HG03432 (cell line): ENCODE results near the gene CACNB4.

Source experiments
- ATAC-seq: cut with Tn5 transposase; IDR thresholded peaks from one replicate; pipeline ENCODE4 v1.9.1; 2021; ENCODE audit warnings: mild to moderate bottlenecking, moderate library complexity; ENCODE audit not compliant: unreplicated experiment

CACNB4 gene

DNA sequence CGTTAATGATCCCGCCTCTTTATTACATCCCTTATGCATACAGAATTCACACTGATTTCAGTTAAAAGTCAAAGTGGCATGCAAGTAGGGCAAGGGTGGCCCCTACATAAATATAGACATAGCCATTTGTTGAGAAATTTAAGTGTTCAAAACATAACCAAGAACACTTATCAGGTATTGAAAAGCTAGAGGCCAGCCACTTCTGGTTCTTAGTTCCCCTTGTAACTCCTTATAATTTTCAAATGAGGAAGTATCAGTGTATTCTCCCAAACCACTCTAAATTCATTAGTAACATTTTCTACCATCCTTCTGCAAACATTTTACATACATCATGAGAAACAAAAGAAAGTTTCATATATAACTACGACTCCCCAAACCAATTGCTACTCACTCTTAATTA is 264.9 kb downstream of the CACNB4 start:
- ATAC-seq = peak; percentile 80

DNA sequence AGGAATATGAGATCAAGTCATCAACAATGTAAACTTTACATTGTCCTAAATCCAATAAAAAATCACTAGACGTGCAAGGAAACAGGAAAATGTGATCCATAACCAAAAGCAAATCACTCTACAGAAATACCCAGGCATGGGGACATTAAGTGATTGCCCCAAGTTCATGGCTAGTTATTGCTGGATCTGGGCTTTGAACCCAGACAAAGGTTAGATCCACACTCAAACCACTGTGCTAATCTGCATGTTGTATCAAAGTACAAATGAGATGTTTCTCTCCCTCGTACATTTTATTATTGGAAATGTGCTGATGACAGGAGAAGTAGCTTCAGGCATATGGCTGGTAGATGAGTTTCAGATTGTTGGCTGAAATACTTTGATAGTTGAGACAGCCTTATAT is 267.9 kb downstream of the CACNB4 start:
- ATAC-seq = no peak

DNA sequence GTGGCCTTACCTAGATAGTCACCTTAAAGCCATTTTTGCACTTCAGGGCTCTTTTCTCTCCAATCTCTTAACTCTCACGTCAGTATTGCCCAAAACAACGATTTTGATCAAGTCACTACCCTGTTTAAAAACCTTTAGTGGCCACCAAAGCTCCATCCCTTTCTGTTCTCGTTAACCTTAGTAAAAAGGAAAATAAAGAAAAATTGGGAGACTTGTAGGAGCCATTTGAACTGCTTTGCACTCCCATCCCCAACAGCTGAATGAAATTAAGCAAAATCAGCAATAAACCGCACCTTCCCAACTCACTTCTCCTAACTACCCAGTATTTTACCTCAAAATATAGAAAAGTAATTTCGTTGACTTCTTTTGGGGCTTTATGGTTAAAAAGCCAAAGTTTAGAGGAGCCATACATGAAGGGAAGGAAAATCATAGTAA is 269.9 kb downstream of the CACNB4 start:
- no peak for ATAC-seq

DNA sequence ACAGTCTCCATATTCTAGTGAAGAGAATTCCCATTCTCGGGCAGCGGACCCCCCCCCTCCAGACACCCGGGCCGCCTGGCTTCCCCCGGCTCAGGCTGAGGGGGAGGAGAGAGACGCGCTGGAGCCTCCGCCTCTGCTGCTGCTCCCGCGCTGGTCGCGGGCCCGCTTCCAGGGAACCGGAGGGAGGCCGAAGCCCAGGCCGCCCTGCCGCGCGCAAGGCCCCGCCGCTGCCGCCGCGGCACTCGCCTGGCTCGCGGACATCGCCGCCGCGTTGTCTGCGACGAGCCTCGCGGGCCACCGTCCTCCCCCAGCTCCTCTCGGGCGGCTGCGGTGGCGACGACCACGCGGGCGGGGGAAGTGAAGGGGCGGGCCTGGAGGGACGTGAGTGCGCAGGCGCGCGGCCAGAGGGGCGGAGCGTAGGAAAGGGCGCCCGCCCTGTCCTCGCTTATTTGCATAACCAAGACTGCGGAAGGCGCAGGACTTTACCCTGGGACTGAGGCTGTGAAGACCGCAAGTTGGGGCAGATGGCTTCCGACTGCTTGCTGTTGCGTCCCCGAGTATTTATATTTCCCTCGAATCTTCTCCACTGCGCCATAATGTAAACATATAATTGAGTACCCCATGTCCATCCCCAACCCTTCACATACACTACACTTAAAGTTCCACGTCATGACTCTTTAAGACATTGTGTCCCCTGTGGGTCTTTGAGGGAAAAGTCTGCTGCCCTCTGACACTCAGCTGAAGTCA is 270.5 kb downstream of the CACNB4 start, which contains the start of gene ARL5A:
Gene ARL5A, minus strand, starts transcription at position 279 of the 747 bp plus-strand sequence. Its CDS starts 245 bp downstream, at position 34.
- peak; percentile 93 for ATAC-seq

DNA sequence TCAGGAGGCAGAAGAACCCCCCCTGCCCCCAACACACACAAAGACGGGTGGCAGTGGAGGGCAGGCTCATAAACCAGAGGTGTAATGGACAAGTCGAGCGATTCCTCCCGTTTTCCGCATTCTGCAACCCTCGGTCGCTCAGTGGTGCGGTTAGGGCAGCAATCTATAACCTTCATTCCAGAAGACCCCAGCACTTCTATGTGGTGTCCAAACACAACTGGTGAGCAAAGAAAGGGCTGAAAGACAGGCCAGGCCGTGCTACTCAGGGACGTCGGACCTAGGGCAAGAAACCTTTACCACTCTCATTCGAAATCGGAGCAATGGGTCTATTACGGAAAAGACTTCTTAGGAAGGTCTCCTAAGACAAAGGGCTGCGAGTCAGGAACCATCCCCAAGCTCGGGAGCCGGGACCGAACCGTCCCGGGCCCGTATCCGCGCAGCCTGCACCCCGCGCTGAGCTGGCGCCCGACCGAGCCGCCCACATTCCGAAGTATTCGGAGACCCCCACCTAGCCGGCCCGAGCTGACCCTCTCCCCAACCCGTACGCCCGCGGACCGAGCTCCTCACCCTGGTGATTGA is 271.2 kb downstream of the CACNB4 start:
- ATAC-seq = peak; percentile 35

DNA sequence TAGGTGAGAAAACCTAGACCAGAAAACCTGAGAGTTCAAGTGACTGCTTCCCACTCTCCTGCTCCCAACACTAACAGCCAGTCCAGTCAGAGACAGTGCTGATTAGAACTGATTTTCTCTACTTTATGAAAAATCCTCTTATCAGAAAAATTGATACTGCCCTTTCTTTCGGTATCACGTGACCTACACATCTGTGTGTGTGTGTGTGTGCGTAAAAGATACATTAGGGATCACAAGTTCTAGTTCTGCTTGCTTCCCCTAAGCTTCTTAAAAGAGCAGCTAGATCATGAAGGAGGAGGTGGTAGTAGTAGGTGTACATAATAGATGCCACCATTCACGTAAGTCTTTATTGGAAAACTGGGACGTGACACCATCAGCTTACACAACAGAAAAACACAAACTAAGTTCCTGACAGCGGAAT is 272.1 kb downstream of the CACNB4 start:
- ATAC-seq = no peak

DNA sequence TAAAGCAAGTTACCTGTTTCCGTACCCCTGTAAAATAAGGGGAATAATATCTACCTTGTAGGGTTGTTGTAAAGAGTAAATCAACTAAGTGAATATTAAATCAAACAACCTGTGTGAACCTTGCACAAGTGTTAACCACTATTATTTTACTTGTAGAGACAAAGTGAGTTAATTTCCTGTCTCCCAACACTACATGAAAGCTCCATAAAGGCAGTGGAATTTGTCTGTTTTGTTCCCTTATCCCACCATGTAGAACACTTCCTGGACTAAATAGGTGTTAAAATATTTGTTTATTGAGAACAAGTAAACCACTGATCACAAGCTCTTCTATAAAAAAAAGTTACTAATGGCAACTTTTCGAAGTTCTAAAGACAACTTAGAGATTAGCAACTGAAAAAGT is 274.0 kb downstream of the CACNB4 start:
- no peak for ATAC-seq

DNA sequence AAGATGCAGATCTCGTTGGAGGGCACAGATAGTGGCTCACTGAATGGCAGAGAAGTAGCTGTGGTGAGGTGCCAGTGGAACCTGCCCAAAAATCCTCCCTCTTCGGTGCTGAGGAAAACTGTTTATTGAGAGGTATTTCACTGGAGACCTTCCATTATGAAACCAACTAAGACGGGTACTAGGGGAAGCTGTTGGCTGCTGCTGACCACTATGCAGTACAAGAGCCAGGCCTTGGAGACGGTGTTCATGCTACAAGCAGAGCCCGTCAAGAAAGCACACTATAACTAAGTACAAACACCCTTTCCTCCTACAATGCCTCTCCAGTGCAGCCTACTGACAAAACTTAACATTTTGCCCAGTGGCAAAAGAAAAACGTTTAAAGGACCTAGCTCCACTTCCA is 275.2 kb downstream of the CACNB4 start:
- ATAC-seq = no peak

DNA sequence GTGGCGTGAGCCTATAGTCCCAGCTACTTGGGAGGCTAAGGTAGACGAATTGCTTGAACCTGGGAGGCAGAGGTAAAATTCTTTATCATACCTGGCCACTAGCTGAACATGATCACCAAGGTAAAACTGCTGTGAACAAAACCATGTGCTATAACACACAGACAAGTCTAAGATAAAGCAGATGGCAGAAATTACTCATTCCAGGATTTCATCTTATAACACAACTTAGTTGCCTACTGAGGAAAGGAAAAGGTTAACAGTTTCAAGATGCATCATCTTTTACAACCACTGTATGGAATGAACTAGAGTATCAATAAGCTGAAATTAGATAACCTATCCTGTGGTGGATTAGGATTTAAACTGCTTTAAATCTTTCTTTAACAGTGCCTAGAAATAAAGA is 278.9 kb downstream of the CACNB4 start:
- ATAC-seq = peak; percentile 85

DNA sequence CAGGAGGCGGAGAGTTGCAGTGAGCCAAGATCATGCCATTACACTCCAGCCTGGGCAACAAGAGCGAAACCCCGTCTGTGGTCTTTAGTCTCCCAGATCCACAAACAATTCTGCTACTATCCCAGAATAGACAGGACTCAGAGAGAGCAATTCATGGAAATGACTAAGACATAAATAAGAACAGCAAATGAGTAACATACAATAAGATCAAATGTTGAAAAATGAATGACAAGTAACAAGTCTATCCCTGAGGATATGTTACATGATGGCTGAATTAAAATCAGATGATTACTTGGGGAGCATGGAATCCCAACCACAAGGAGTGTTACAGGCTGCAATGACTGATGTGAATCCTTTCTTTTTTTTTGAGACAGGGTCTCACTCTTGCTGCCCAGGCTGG is 280.9 kb downstream of the CACNB4 start:
- ATAC-seq = no peak

DNA sequence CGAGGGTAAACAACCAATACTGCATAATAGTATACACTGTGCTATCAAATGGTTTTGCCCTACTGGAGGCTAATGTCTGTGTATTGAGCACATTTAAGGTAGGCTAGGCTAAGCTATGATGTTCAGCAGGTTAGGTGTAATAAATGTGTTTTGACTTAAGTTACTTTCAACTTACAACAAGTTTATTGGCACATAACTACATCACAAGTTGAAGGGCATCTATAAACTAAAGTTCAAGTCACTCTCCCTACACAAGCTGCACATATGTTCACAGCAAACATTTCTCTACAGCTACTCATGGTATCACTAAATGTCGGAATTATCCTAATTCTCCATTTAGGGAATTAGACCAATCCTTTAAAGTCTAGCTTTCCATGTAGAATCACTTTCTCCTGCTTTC is 282.0 kb downstream of the CACNB4 start:
- no peak for ATAC-seq

DNA sequence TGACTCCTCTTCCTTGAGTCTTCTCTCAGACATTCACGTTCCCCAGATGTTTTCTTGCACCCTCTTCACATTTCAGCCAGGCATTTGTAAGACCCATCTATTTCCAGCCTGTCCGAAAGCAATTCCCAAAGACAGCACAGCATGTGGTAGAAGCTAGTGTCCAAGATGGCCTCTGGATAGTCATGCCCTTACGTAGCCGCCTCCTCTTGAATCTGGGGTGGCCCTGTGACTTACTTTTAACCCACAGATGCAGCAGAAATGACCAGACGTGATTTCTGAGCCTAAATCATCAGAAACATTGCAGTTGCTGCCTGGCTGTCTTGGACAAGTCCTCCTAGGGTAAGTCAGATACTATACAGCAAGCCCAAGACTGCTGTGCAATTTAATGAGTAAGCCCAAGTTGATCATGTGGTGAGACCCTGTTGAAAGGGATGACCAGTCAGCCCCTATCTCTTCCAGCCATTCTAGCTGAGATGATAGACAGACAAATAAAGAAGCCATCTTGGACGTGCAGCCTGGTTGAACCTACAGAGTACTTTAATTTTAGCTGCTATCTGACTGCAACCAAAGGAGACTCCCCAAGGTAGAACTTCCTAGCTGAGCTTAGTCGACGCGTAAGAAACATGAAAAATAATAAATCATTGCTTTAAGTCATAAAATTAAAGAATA is 282.9 kb downstream of the CACNB4 start:
- ATAC-seq = no peak

DNA sequence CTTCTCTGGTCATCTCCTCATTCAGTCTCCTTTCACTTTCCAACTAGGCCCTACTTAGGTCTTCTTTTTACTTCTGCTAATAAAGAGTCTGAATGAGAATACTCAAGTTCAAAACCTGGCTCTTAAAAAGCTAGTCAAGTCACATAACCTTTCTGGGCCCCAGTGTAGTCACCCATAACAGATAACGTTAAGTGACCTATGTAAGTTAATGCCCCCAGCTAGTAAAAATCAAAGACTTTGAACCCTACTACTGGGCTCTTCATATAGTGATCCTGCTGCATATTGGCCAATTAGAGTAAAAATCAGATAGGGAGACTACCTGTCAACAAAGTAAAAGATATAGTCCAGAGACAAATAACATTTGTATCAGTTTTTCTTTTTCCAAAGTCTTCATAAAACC is 288.4 kb downstream of the CACNB4 start:
- ATAC-seq = no peak

DNA sequence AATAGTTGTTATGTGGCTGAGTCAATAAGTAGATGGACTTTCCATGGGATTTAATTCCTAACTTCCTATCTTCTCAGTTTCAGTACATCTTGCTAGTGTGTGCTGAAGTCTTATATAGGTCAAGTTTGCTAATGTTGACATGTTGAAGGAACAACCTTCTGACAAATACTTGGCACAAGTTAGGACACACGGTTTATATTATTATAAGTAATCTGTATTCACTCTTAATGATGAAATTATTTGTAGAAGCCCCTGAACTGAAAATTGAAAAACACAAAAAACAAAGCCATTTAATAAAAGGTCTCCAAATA is 289.8 kb downstream of the CACNB4 start:
- no peak for ATAC-seq

DNA sequence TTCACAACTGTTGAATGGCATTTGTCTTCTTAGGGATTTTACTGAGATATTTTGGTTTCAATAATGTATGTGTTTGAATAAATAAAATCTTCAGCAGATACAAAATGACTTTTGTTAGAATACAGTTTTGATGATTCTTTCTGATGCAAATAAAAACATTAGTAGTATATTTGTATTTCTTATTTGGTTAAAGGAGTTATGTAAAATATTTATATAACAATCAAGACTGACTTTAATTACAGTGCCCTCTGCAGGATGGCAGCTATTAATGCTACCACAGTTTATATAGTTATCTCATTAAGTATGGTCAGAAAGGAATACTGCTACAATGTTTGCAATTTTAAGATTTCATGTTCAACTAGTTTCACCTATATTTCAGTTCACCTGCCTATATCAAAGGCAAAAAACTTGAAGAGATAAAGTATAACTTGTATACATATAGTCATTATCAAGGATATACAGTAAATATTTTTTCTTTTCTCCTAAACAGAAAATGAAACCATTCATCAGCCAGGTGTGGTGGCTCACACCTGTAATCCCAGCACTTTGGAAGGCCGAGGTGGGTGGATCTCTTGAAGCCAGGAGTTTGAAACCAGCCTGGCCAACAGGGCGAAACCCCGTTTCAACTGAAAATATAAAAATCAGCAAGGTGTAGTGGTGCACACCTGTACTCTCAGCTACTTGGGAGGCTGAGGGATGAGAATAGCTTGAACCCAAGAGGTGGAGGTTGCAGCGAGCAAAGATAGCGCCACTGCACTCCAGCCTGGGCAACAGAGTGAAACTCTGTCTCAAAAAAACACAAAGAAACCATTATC is 290.4 kb downstream of the CACNB4 start:
- no peak for ATAC-seq

DNA sequence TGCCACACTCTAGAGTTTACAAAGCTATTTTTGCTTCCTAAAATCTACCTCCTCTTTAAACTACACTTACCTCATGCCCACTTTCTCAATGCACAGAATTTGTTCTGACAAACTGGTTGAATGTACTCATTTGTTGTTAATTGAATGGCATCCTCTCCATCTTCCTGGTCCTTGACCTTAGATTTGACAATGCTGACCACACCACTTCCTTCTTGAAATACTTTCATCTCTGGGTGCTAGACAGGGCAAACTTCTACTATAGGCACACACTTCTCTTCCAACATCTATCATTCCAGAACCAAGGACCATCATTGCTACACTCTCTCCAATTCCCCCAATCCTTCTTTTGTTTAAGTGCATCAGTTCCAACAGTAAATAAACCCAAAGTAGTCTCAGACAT is 292.9 kb downstream of the CACNB4 start:
- ATAC-seq = no peak

DNA sequence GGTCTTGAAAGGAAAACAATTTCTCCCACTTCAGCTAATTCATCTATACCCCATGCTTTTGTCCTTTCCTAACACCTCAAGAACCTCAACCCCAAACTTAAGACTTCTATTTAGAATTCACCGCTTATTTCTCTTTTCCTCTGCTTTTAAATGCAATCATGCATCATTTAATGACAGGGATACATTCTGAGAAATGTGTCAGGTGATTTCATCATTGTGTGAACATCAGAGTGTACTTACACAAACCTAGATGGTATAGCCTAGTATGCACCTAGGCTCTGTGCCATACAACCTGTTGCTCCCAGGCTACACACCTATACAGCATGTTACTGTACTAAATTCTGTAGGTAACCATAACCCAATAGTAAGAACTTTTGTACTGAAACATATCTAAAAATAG is 293.5 kb downstream of the CACNB4 start:
- ATAC-seq = no peak

DNA sequence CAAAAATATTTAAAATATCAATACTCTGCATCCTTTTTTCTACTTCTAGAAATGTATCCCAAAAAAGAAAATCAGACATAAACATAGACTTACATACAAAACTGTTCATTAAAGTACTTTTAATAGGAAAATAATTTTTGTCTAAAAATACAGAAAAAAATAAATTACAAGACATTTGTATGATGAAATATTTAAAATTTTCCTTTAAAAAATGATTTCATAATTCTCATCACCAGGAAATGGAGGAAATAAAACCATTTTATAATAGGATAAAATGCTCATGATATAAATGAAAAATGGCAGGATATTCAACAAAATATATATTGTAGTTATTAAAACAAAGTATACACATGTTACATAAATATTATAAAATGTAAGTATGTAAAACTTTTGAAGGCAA is 295.0 kb downstream of the CACNB4 start:
- ATAC-seq = no peak

DNA sequence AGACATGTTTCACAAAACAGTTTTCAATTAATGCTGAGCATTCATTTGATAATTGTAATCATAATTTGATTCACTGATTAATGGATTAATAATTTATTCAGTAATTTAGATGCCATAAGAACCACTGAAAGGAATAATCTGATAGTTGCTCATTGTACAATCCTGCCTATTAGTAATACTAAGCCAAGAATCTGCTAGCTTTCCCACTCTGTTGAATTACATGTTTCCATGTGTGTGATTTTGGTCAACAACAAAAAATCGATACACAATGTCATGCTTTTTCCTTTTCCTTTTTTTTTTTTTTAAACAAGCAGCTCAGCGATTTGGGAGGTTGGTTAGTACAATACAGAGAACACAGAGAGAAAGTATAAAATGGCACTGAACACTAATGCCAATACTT is 296.5 kb downstream of the CACNB4 start:
- ATAC-seq = no peak

DNA sequence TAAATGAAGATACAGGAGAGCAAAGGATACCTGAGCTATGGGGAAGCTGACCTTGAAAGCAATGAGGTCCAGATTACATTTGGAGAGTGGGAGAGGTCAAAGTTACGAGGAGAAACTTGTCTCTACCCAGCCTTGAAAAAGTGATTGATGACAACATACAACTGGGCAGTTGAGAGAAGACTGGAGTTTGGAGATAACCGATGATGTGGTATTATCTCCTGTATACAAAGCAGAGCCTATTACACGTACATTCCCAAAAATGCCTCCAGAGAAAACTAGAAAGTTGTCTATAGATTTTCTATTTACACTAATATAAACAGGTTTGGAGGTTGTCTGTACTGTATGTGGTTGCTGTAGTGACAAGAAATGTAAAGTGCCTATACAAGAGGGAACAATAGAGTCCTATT is 299.0 kb downstream of the CACNB4 start:
- ATAC-seq = no peak

DNA sequence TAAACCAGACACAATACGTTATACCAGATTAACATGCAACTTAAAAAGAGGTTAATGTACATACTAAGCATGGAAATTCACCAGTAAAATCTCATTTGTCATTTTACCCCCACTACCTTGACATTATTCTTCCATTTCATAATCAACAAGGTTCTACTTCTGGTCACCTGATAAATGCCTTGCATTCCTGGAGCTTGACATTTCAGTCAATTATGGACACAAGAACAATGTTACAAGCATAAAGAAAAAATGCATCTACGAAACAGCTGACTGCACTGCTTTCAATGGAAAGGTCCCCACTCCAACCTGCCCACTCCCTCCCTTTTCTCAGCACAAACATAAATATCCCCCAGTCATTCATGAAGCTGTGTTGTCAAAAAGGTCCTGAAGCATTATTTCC is 302.1 kb downstream of the CACNB4 start:
- ATAC-seq = no peak
